PFSK-1 (cell line): ENCODE measurements around the gene NEMP2.

Experiments used
- FOXP2 ChIP-seq: optimal IDR thresholded peaks from 2 replicates; pipeline ENCODE3; 2011; ENCODE audit warnings: borderline replicate concordance, control low read depth, inconsistent platforms; ENCODE audit not compliant: insufficient read depth; ENCODE audit errors: extremely low read length, extremely low read depth
- POLR2AphosphoS5 ChIP-seq: IDR thresholded peaks from 2 replicates; pipeline ENCODE4 v1.6.1; 2012; ENCODE audit warnings: low read depth, mild to moderate bottlenecking, control low read depth, low read length, moderate library complexity
- REST ChIP-seq, 2 experiments: IDR thresholded peaks; 2 replicates each; pipeline versions ENCODE4 v1.6.1 to v1.8.0; 2011 to 2012; ENCODE audit warnings: low read depth in 2 of 2, low read length in 2 of 2, control low read depth in 1 of 2, inconsistent platforms in 1 of 2, mild to moderate bottlenecking in 1 of 2, moderate library complexity in 1 of 2; ENCODE audit not compliant: insufficient read depth in 1 of 2
- SIN3A ChIP-seq: IDR thresholded peaks from 2 replicates; pipeline ENCODE4 v1.6.1; 2012; ENCODE audit warnings: mild to moderate bottlenecking, low read length, moderate library complexity, borderline replicate concordance; ENCODE audit not compliant: insufficient read depth
- TAF1 ChIP-seq: IDR thresholded peaks from 2 replicates; pipeline ENCODE4 v1.6.1; 2012; ENCODE audit warnings: low read length, control low read depth, borderline replicate concordance; ENCODE audit not compliant: insufficient read depth

The NEMP2 gene

GRCh38 chr2:190454795-190455194, 79.7 kb downstream of the NEMP2 start:
- TF ChIP-seq REST (IDR thresholded peaks at IDR 0.05; ENCODE audit: insufficient read depth in 1 of 2, low read depth in 2 of 2, low read length in 2 of 2) (no peak), SIN3A (no peak), POLR2AphosphoS5 (no peak), FOXP2 (no peak), TAF1 (no peak)
